ENCODE results near the gene GRHL1. TPM values are rescaled to one million over a fixed set of nuclear protein-coding genes. Genes with fewer than 3 reads are reported as not detected.

GRHL1 gene
- total and polyA plus RNA-seq, 9 of the 15 experiments (the other 6 are each of a cell fraction or from before 2014, with no cell fraction given) = 1.7 to 6.1 (median 4.7) TPM

DNA sequence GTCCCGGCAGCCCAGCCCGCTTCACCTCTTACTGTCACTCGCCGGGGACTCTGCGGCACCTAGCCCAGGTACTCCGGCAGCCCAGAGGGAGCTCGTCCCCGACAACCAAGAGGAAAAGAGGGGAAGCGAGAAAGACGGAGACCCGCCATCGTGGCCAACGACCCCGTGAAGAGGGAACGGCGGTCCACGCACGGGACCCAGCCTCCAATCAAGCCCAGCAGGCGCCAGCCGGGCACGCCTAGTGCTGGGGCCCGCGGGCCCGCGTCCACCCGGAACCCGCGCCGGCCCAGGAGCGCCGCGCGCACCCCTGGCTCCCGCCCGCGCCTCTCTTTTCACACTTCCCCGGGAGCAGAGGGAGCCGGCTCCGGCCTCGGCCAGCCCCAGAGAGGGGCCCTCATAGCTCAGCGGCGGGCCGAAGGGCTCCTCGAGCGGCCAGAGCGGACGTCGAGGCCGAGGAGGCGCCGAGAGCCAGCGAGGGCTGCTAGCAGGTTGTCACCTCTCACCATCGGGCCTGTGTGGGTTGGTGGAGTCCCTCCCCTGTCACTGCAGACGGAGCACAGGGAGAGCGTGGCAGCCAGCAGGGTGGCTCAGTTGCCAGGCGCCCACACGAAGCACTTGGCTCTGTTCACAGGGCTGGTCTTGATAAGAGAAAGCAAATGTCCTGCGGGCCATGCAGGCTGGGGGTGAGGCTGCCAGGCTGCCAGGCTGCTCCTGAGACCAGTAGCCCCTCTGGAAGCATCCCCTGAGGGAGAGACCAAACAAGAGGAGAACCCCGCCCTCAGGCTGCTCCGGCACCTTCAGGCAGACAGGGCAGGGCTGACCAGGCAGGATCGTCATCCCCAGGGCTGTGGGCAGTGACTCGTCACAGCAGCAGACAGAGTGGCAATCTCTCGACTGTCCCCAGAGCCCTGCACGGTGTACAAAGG lies 55.0 kb downstream of the GRHL1 start:
- Histone ChIP-seq H3K4me2 (ENCODE audit: insufficient read depth, low read length) (no peak overlapping the region), H3K4me1 (replicated peaks in 1 of 2; ENCODE audit: control insufficient read depth in 2 of 2, insufficient read depth in 2 of 2, low read length in 2 of 2) (peaks cover 8 to 37% of the 10 kb centered on the region in 2 experiments), H4K20me1 (replicated peaks; ENCODE audit: control insufficient read depth, insufficient read depth, low read length) (no peaks in the 10 kb centered on the region), H3K9me3 (replicated peaks; ENCODE audit: control insufficient read depth, insufficient read depth, low read depth, low read length) (no peaks in the 10 kb centered on the region; the same call in 1 of the 2 replicates), H3K27me3 (ENCODE audit: control insufficient read depth in 2 of 2, insufficient read depth in 2 of 2, low read length in 2 of 2) (no peaks in the 10 kb centered on the region), H3K4me3 (no peak overlapping the region), H3K79me2 (ENCODE audit: control insufficient read depth, insufficient read depth, low read length) (no peaks in the 10 kb centered on the region), H3K9ac (ENCODE audit: insufficient read depth in 1 of 2, low read depth in 2 of 2, low read length in 2 of 2) (0 out of 4 replicates have a peak overlapping the region, but pooled peaks of 1 of the 2 experiments have one; percentile 7), H2AFZ (ENCODE audit: low read depth, low read length) (no peak overlapping the region), H3K27ac (ENCODE audit: extremely low read depth, low read depth, low read length) (no peak overlapping the region), H3K9me1 (ENCODE audit: control insufficient read depth, insufficient read depth, low read length) (no peaks in the 10 kb centered on the region), H3K36me3 (ENCODE audit: control insufficient read depth, insufficient read depth, low read length) (no peaks in the 10 kb centered on the region)
- ATAC-seq = no peak
- BruUV-seq (replicated peaks) = no TSS peak
- CTCF ChIA-PET (ENCODE audit: low intra/inter-chr PET ratio) = no interaction called here
- intact Hi-C loops (cut with micrococcal nuclease) = no loop called here
- no peak for DNase-seq (ENCODE audit: extremely low read depth in 1 of 4, low spot score in 3 of 4)
- 83% methylated on average over 28 of the region's 64 CpGs for WGBS (ENCODE audit: insufficient coverage, low coverage, missing lambda C conversion rate)
- no peak for FAIRE-seq
- POLR2A ChIA-PET = interaction anchor here (0.6 to 1.4 kb wide), 2 partner anchors 21 to 236 kb away, joined by 3 read pairs; no protein-coding TSS in a partner anchor
- in situ Hi-C loops (cut with MboI) = no loop called here
- TF ChIP-seq, protein P1, sequence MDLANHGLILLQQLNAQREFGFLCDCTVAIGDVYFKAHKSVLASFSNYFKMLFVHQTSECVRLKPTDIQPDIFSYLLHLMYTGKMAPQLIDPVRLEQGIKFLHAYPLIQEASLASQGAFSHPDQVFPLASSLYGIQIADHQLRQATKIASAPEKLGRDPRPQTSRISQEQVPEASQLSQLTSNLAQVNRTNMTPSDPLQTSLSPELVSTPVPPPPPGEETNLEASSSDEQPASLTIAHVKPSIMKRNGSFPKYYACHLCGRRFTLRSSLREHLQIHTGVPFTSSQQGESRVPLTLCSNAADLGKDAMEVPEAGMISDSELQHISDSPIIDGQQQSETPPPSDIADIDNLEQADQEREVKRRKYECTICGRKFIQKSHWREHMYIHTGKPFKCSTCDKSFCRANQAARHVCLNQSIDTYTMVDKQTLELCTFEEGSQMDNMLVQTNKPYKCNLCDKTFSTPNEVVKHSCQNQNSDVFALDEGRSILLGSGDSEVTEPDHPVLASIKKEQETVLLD (IDR thresholded peaks at IDR 0.05) = no peak
- TF ChIP-seq ZNF583 (CRISPR knock-in tag; IDR thresholded peaks at IDR 0.05) (no peak), MTF1 (CRISPR knock-in tag; IDR thresholded peaks at IDR 0.05; ENCODE audit: borderline replicate concordance) (no peak), SRF (CRISPR knock-in tag; IDR thresholded peaks at IDR 0.05) (no peak), TRIM28 (IDR thresholded peaks at IDR 0.05) (no peak), ZNF165 (CRISPR knock-in tag; IDR thresholded peaks at IDR 0.05; ENCODE audit: borderline replicate concordance) (no peak), JUNB (CRISPR knock-in tag; conservative IDR thresholded peaks at IDR 0.05) (no peak), ZNF695 (CRISPR knock-in tag; IDR thresholded peaks at IDR 0.05) (no peak), ZEB2 (IDR thresholded peaks at IDR 0.05) (no peak), NR2F6 (CRISPR knock-in tag; IDR thresholded peaks at IDR 0.05) (no peak), MIER1 (IDR thresholded peaks at IDR 0.05; ENCODE audit: low read depth) (no peak), ZNF239 (CRISPR knock-in tag; IDR thresholded peaks at IDR 0.05) (no peak), MTA2 (IDR thresholded peaks at IDR 0.05; ENCODE audit: low read depth) (no peak)
- TF ChIP-seq, protein P2, sequence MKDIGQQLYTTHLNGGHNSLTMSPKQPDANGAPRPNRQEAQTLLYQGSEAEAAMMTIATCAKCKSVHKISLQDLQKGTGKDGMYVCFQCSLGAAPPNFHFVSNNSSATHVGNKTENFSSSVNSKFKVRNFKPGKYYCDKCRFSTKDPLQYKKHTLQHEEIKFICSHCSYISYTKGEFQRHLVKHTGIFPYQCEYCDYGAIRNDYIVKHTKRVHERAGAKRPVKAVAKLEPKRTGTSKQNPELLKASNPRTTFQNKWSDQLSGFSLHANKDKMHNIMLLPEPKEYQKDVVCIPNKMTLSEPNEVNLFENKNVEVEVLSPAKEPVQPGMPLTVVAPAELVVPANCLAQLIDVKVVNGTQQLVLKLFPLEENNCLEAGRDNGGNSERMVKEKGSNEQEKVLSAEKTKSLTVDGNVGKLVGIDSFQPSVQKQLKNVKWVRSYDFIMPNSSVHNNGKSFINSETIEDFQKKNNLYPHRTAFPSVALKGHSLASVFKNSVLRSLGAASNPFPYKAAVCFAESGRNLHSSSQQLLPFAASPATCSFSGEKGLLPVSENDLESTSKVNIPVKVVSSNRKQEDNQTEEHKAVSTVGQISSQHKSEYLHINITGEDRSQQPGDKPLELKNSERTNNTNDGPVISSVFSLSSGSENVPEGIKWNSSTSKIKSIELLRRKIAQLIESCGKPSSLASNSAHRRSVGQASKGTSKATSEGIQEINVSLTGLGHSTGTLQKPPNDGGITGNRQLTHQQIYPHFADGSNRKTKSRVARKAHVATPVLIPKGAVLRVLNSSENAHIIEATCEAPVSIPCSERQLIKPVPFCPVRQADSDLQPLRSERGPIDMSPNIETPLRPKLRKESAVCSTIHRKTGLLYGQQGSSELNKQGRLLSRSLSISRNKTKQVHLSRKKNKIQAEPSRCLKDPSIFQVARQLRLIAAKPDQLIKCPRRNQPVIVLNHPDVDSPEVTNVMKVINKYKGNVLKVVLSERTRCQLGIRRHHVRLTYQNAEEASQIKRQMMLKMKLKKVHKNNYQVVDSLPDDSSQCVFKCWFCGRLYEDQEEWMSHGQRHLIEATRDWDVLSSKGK (CRISPR knock-in tag; IDR thresholded peaks at IDR 0.05) = no peak
- TF ChIP-seq, protein P3, sequence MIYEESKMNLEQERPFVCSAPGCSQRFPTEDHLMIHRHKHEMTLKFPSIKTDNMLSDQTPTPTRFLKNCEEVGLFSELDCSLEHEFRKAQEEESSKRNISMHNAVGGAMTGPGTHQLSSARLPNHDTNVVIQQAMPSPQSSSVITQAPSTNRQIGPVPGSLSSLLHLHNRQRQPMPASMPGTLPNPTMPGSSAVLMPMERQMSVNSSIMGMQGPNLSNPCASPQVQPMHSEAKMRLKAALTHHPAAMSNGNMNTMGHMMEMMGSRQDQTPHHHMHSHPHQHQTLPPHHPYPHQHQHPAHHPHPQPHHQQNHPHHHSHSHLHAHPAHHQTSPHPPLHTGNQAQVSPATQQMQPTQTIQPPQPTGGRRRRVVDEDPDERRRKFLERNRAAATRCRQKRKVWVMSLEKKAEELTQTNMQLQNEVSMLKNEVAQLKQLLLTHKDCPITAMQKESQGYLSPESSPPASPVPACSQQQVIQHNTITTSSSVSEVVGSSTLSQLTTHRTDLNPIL (CRISPR knock-in tag; IDR thresholded peaks at IDR 0.05) = no peak

Measured in K562 (cell line).